ENCODE results near the gene KRT72. TPM values are rescaled to one million over a fixed set of nuclear protein-coding genes. Genes with fewer than 3 reads are reported as not detected.

Gene KRT72
- total and polyA plus RNA-seq, 2 experiments from 2014 or later = not detected

DNA sequence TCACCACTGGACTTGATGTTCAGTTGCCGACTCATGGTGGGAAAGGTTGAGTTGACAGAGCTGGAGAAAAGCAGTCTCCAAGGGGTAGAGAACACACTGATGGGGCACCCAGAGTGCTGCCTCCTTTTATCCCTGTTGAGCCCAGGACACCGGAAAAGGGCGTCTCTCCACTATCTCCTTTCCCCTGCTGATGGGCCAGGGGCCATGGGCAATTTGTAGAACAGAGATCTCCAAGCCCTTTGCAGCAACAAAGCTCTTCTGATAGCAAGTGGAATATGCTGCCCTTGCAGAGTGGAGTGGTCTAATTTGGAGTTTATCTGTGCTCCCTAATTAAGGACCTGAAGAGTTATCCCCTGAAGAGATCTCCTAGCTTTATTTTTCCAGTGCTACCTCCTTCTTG is 27.5 kb downstream of the KRT72 start, which contains the start of gene KRT74:
TSS of gene KRT74 (minus strand) at position 101 of the 400 bp plus-strand sequence. CDS start at position 35, 66 bp downstream.
- Mint-ChIP-seq H3K9me3 (no peaks in the 10 kb centered on the region), H3K4me3 (no peak within 1 kb of the TSS; the same call in 2 of the 3 replicates), H3K27me3 (ENCODE audit: insufficient read depth, low read depth, poor library complexity) (peaks cover 5% of the 10 kb centered on the region), H3K27ac (no peak within 1 kb of the TSS), H3K4me1 (no peaks in the 10 kb centered on the region), H3K36me3 (ENCODE audit: low read depth) (no peaks in the 10 kb centered on the region)
- ATAC-seq (no peak), DNase-seq (ENCODE audit: low spot score) (no peak)
- H2AFZ ChIP-seq = no peak within 1 kb of the TSS
- TF ChIP-seq NANOG (IDR thresholded peaks at IDR 0.05; ENCODE audit: borderline replicate concordance) (no peak), ZNF114 (CRISPR knock-in tag; IDR thresholded peaks at IDR 0.05) (no peak), EZH2phosphoT487 (IDR thresholded peaks at IDR 0.05; ENCODE audit: unreplicated experiment) (no peak), EZH2 (IDR thresholded peaks at IDR 0.05; ENCODE audit: low read depth, unreplicated experiment) (no peak), ZNF331 (CRISPR knock-in tag; IDR thresholded peaks at IDR 0.05; ENCODE audit: low read depth) (no peak), JUNB (IDR thresholded peaks at IDR 0.05; ENCODE audit: unreplicated experiment) (no peak), STAT1 (IDR thresholded peaks at IDR 0.05; ENCODE audit: unreplicated experiment) (no peak), CREB1 (CRISPR knock-in tag; IDR thresholded peaks at IDR 0.05; ENCODE audit: low read depth) (no peak)
- TF ChIP-seq, protein P1, sequence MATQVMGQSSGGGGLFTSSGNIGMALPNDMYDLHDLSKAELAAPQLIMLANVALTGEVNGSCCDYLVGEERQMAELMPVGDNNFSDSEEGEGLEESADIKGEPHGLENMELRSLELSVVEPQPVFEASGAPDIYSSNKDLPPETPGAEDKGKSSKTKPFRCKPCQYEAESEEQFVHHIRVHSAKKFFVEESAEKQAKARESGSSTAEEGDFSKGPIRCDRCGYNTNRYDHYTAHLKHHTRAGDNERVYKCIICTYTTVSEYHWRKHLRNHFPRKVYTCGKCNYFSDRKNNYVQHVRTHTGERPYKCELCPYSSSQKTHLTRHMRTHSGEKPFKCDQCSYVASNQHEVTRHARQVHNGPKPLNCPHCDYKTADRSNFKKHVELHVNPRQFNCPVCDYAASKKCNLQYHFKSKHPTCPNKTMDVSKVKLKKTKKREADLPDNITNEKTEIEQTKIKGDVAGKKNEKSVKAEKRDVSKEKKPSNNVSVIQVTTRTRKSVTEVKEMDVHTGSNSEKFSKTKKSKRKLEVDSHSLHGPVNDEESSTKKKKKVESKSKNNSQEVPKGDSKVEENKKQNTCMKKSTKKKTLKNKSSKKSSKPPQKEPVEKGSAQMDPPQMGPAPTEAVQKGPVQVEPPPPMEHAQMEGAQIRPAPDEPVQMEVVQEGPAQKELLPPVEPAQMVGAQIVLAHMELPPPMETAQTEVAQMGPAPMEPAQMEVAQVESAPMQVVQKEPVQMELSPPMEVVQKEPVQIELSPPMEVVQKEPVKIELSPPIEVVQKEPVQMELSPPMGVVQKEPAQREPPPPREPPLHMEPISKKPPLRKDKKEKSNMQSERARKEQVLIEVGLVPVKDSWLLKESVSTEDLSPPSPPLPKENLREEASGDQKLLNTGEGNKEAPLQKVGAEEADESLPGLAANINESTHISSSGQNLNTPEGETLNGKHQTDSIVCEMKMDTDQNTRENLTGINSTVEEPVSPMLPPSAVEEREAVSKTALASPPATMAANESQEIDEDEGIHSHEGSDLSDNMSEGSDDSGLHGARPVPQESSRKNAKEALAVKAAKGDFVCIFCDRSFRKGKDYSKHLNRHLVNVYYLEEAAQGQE (IDR thresholded peaks at IDR 0.05; ENCODE audit: unreplicated experiment) = no peak
- TF ChIP-seq, protein P2, sequence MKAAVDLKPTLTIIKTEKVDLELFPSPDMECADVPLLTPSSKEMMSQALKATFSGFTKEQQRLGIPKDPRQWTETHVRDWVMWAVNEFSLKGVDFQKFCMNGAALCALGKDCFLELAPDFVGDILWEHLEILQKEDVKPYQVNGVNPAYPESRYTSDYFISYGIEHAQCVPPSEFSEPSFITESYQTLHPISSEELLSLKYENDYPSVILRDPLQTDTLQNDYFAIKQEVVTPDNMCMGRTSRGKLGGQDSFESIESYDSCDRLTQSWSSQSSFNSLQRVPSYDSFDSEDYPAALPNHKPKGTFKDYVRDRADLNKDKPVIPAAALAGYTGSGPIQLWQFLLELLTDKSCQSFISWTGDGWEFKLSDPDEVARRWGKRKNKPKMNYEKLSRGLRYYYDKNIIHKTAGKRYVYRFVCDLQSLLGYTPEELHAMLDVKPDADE (IDR thresholded peaks at IDR 0.05) = no peak
- TF ChIP-seq, protein P3, sequence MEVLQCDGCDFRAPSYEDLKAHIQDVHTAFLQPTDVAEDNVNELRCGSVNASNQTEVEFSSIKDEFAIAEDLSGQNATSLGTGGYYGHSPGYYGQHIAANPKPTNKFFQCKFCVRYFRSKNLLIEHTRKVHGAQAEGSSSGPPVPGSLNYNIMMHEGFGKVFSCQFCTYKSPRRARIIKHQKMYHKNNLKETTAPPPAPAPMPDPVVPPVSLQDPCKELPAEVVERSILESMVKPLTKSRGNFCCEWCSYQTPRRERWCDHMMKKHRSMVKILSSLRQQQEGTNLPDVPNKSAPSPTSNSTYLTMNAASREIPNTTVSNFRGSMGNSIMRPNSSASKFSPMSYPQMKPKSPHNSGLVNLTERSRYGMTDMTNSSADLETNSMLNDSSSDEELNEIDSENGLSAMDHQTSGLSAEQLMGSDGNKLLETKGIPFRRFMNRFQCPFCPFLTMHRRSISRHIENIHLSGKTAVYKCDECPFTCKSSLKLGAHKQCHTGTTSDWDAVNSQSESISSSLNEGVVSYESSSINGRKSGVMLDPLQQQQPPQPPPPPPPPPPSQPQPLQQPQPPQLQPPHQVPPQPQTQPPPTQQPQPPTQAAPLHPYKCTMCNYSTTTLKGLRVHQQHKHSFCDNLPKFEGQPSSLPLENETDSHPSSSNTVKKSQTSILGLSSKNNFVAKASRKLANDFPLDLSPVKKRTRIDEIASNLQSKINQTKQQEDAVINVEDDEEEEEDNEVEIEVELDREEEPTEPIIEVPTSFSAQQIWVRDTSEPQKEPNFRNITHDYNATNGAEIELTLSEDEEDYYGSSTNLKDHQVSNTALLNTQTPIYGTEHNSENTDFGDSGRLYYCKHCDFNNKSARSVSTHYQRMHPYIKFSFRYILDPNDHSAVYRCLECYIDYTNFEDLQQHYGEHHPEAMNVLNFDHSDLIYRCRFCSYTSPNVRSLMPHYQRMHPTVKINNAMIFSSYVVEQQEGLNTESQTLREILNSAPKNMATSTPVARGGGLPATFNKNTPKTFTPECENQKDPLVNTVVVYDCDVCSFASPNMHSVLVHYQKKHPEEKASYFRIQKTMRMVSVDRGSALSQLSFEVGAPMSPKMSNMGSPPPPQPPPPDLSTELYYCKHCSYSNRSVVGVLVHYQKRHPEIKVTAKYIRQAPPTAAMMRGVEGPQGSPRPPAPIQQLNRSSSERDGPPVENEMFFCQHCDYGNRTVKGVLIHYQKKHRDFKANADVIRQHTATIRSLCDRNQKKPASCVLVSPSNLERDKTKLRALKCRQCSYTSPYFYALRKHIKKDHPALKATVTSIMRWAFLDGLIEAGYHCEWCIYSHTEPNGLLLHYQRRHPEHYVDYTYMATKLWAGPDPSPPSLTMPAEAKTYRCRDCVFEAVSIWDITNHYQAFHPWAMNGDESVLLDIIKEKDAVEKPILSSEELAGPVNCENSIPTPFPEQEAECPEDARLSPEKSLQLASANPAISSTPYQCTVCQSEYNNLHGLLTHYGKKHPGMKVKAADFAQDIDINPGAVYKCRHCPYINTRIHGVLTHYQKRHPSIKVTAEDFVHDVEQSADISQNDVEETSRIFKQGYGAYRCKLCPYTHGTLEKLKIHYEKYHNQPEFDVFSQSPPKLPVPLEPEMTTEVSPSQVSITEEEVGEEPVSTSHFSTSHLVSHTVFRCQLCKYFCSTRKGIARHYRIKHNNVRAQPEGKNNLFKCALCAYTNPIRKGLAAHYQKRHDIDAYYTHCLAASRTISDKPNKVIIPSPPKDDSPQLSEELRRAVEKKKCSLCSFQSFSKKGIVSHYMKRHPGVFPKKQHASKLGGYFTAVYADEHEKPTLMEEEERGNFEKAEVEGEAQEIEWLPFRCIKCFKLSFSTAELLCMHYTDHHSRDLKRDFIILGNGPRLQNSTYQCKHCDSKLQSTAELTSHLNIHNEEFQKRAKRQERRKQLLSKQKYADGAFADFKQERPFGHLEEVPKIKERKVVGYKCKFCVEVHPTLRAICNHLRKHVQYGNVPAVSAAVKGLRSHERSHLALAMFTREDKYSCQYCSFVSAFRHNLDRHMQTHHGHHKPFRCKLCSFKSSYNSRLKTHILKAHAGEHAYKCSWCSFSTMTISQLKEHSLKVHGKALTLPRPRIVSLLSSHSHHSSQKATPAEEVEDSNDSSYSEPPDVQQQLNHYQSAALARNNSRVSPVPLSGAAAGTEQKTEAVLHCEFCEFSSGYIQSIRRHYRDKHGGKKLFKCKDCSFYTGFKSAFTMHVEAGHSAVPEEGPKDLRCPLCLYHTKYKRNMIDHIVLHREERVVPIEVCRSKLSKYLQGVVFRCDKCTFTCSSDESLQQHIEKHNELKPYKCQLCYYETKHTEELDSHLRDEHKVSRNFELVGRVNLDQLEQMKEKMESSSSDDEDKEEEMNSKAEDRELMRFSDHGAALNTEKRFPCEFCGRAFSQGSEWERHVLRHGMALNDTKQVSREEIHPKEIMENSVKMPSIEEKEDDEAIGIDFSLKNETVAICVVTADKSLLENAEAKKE (CRISPR knock-in tag; IDR thresholded peaks at IDR 0.05) = no peak
- TF ChIP-seq, protein P4, sequence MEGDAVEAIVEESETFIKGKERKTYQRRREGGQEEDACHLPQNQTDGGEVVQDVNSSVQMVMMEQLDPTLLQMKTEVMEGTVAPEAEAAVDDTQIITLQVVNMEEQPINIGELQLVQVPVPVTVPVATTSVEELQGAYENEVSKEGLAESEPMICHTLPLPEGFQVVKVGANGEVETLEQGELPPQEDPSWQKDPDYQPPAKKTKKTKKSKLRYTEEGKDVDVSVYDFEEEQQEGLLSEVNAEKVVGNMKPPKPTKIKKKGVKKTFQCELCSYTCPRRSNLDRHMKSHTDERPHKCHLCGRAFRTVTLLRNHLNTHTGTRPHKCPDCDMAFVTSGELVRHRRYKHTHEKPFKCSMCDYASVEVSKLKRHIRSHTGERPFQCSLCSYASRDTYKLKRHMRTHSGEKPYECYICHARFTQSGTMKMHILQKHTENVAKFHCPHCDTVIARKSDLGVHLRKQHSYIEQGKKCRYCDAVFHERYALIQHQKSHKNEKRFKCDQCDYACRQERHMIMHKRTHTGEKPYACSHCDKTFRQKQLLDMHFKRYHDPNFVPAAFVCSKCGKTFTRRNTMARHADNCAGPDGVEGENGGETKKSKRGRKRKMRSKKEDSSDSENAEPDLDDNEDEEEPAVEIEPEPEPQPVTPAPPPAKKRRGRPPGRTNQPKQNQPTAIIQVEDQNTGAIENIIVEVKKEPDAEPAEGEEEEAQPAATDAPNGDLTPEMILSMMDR (conservative IDR thresholded peaks at IDR 0.05; ENCODE audit: low read depth in 2 of 2) = no peak
- H3K4me3 ChIP-seq = no peak within 1 kb of the TSS
- no peaks in the 10 kb centered on the region for H3K79me2 ChIP-seq (replicated peaks; ENCODE audit: insufficient read depth)
- H3K4me1 ChIP-seq (ENCODE audit: insufficient read depth) = no peaks in the 10 kb centered on the region
- H3K27me3 ChIP-seq (ENCODE audit: insufficient read depth) = no peaks in the 10 kb centered on the region
- no peaks in the 10 kb centered on the region for H3K36me3 ChIP-seq (ENCODE audit: insufficient read depth)
- no peaks in the 10 kb centered on the region for H4K20me1 ChIP-seq (replicated peaks; ENCODE audit: insufficient read depth)
- H3K9me2 ChIP-seq (ENCODE audit: insufficient read depth) = no peaks in the 10 kb centered on the region
- no peak within 1 kb of the TSS for H3K27ac ChIP-seq (ENCODE audit: low read depth)
- no peak within 1 kb of the TSS for H3K4me2 ChIP-seq
- H3F3A ChIP-seq (replicated peaks; ENCODE audit: low read depth) = no peaks in the 10 kb centered on the region

All from GM23338 (cell line).